NCI-H345 treated with DMSO at 0.1 percent for 48 hours (cell line): ENCODE measurements around the gene SLTM.
"Not testable (repeated sequence)": the region's sequence is repeated elsewhere in the genome, so short reads cannot be mapped to it uniquely, and the experiment has no call there.

ENCODE experiments used
- DNase-seq: peaks from one replicate; lab custom pipeline; 2025; ENCODE audit not compliant: unreplicated experiment; lab: John Stamatoyannopoulos, UW

The SLTM gene

GRCh38 chr15:58929891-58930416, 3.5 kb downstream of the SLTM start:
- DNase-seq: no peak

GRCh38 chr15:58926823-58927222, 6.7 kb downstream of the SLTM start:
- DNase-seq: no peak

GRCh38 chr15:58924327-58924726, 9.2 kb downstream of the SLTM start:
- DNase-seq: no peak

DNA sequence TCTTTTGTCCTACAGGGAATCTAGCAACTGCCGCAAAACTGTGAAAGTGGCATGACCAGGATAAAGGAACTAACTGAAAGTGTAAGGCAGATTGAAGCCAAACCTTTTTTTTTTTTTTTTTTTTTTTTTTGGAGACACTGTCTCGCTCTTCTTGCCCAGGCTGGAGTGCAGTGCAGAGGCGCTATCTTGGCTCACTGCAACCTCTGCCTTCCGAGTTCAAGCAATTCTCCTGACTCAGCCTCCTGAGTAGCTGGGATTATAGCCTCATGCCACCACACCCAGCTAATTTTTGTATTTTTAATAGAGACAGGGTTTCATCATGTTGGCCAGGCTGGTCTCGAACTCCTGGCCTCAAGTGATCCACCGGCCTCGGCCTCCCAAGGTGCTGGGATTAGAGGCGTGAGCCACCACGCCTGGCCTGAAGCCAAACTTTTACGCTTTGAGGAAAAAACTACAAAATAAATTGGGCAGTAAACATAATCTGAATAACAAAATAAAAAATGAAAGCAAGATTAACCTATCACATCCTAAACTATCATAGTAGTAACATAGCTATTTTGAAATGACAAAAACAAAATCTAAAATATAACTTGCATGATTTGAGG, 9.7 kb downstream of the SLTM start:
- no peak for DNase-seq

GRCh38 chr15:58923284-58923683, 10.2 kb downstream of the SLTM start:
- DNase-seq: no peak

- no peak for DNase-seq
These were observed 12.2 kb downstream of the SLTM start for GRCh38 chr15:58921267-58921790.

DNA sequence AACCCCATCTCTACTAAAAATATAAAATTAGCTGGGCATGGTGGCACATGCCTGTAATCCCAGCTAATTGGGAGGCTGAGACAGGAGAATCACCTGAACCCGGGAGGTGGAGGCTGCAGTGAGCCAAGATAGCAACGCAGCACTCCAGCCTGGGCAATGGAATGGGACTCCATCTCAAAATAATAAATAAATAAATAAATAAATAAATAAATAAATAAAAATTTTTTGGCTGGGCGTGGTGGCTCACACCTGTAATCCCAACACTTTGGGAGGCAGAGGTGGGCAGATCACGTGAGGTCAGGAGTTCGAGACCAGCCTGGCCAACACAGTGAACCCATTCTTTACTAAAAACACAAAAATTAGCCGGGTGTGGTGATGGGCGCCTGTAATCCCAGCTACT, 13.0 kb downstream of the SLTM start:
- not testable (repeated sequence) for DNase-seq

- DNase-seq: no peak
These were observed 14.2 kb downstream of the SLTM start for GRCh38 chr15:58919232-58919631.

- no peak for DNase-seq
These were observed 15.2 kb downstream of the SLTM start for GRCh38 chr15:58918239-58918638.

- not testable (repeated sequence) for DNase-seq
These were observed 15.8 kb downstream of the SLTM start for GRCh38 chr15:58917613-58918129.

- no peak for DNase-seq
These were observed 16.5 kb downstream of the SLTM start for GRCh38 chr15:58916962-58917361.

- no peak for DNase-seq
These were observed 23.0 kb downstream of the SLTM start for GRCh38 chr15:58910456-58910855.

DNA sequence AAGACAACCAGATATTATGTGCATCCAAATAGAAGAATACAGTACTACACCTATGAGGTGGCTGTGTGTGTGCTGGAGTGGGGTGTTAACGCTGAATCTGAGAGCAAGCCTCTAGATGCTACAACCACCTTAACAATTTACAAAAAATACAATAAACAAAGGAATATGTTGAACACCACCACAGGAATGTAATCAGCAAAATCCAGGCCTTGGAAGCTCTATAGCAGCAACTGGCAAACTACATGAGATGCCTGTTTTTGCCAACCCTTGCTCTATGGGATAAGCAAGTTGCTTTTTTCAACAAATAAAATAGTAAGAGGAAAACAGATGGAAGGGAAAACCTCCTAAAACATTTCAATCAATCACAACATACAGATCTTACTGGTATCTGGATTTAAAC, 23.9 kb downstream of the SLTM start:
- no peak for DNase-seq

DNA sequence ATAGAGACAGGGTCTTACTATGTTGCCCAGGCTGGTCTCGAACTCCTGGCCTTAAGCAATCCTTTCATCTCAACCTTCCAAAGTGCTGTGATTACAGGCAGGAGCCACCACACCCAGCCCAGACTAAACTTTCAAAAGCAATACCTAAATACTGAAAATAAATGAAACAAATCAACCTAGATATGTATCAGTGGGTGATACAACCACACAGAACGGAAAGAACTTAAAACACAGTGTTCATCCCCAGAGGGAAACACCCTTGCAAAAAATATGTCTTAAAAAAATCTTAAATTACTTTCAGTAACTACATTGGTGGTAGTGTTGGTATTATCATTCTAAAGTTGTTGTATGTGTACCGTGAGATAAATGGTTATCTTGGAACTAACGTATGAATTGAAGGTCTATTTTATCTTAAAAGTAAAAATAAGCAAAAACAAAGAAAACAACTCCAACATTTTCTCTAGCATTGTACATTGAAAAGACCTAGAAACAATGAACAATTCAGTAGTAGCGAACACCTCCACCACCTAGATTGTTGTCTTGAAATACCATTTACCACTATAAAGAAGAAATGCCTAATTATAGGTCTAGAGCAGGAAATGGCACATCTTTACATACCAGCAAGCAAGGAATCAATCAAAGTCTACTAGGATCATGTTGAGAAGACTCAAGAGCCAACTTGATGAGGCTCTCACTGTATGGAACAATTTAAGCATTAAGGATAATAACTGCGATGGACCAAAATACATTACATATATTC, 24.7 kb downstream of the SLTM start:
- no peak for DNase-seq

DNA sequence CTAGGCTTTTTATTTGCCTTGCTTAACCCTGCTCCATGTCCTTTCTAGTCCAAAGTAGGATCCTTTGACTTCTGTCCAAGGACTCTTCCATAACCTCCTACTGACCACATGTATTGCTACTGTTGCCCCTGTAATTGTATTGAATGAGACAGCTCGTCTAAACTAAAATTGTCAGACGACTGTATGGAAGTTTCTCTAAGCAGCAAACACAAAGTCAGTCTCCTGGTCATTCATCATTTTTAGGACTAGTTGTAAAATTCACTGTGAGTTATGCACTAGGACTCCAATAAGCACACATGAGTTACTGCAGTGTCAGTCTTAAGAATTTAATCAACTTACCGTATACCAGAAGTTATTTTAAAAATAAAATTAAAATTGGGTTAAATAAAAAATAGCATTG, 32.8 kb downstream of the SLTM start:
- no peak for DNase-seq

DNA sequence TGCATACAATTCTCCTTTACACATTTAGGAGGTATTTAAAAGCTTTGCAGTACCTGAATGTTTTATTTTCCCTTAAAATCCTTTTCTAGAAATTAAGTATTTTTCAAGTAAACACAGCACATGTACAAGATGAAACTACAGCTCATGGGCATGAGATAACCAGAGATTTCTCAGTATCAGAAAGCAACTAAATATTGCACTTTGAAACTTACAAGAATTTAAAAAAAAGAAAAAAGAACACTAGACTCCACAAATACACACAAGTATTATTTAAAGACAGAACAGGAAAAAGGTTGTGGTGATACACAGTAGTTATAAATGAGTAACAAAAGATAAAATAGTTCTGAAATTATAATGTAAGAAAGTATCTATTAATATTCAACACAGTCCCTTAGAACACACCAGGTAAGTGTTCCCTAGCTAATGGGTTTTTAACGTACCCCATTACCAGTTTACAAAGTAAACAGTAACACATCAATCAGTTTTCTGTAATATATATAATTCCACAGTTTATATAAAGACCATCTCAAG, 35.3 kb downstream of the SLTM start:
- DNase-seq: no peak

DNA sequence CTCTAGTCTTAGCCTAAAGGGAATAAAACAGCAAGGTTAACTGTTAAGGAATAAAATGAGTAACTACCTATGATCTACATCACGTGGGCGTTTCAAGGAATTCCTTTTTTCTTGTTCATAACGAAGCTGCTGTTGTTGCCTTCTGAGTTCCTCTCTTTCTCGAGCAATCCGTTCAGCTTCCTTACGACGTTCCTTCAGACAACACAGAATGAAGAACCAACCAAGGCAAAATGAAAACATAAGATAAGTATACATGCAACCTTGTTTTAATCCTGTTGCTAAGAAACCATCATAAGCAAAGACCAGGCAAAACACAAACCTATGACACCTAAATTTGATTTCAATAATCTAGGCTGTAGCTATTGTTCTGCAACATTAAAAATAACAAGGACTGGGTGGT, 44.1 kb downstream of the SLTM start:
- DNase-seq: no peak

GRCh38 chr15:58886921-58887320, 46.6 kb downstream of the SLTM start:
- DNase-seq: no peak

DNA sequence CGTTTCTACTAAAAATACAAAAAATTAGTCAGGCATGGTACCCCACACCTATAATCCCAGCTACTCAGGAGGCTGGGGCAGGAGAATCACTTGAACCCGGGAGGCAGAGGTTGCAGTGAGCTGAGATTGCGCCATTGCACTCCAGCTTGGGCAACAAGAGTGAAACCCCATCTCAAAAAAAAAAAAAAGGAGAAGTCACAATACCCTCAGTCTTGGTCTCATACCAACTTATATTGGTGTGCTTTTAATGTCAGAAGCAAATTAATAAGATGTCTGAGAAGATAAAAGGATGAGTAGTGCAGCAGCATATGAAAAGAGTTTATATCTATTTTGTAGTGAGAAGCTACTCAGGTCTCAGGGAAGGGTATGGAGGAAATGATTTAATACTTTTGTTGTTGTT, 49.6 kb downstream of the SLTM start:
- not testable (repeated sequence) for DNase-seq

DNA sequence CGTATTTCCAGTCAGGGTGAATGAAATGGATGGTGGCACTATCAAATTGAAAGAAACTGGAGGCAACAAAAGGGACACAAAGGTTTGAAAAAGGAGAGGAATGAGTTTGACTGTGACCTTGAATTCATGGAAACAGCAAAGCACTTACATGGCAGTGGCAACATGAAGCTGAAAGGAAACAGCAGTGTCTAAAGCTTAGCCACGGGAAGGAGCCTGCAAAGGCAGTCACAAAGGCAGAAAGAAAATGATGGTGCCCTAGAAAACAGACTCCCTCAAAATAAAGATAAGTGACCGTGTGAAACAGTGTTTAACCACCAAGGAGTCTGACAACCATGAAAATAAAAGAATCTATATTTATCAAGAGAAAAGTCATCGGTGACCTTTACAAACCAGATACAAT, 51.2 kb downstream of the SLTM start:
- no peak for DNase-seq

DNA sequence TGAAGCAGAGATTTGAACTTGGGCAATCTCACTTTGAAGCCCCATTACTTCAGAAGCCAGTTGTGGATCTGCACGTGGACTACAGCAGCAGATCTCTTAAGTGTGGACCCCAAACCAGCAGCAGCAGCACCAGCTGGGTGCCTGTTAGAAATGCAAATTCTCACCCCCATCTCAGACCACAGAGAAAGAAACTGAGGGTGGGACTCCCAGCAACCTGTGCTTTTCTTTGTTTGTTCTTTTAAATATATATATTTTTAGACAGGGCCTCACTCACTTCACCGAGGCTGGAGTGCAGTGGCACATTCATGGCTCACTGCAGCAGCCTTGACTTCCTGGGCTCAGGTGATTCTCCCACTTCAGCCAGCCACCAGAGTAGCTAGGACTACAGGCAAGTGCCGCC, 53.2 kb downstream of the SLTM start:
- DNase-seq: no peak
